Erythroblast (primary cell): ENCODE data around the gene ZNF688.

Experiments
- GATA1 ChIP-seq: IDR thresholded peaks from 2 replicates; pipeline ENCODE4 v1.6.1; 2011; ENCODE audit warnings: low read depth, mild to moderate bottlenecking, control low read depth, low read length, moderate library complexity
- POLR2A ChIP-seq: IDR thresholded peaks from 2 replicates; pipeline ENCODE4 v1.6.1; 2011; ENCODE audit warnings: mild to moderate bottlenecking, low read length

- TF ChIP-seq POLR2A (no peak), GATA1 (no peak)
Measured at GRCh38 chr16:30601966-30602365, 30.5 kb upstream of the ZNF688 start.
